Right lobe of liver (tissue), 4 donors: ENCODE data around the gene APCDD1L.

ENCODE experiments used
- CTCF ChIP-seq, 4 donors: fragments of 200-600 bp in 3 of 4; fragments of 450-650 bp in 1 of 4; IDR thresholded peaks; one replicate each; pipeline versions ENCODE4 v1.5.1 to v1.8.0; 2016 to 2022; ENCODE audit warnings: antibody characterized with exemption in 4 of 4, mild to moderate bottlenecking in 2 of 4
- POLR2A ChIP-seq: fragments of 450-650 bp; IDR thresholded peaks from one replicate; pipeline ENCODE4 v1.6.1; 2017; ENCODE audit warnings: antibody characterized with exemption, mild to moderate bottlenecking
- donor health status: DM: no; HTN: no; CAD: no.
- donor health status: DM: no; HTN: no; CAD: no.
- donor health status: DM: no; HTN: yes; CAD: no.

GRCh38 chr20:58420798-58421496 lies 94.3 kb downstream of the APCDD1L start:
- TF ChIP-seq POLR2A (no peak), CTCF (IDR thresholded peaks at IDR 0.05) (no peak)
